Limb (tissue), 2 donors: ENCODE results near the gene NRGN.
"Not testable (repeated sequence)": the region's sequence is repeated elsewhere in the genome, so short reads cannot be mapped to it uniquely, and the experiment has no call there.

Experiments
- DNase-seq, 2 donors: peaks; one replicate each; pipeline ENCODE4 v3.0.0-alpha.2; 2016; ENCODE audit errors: extremely low spot score in 2 of 2

The NRGN gene

DNA sequence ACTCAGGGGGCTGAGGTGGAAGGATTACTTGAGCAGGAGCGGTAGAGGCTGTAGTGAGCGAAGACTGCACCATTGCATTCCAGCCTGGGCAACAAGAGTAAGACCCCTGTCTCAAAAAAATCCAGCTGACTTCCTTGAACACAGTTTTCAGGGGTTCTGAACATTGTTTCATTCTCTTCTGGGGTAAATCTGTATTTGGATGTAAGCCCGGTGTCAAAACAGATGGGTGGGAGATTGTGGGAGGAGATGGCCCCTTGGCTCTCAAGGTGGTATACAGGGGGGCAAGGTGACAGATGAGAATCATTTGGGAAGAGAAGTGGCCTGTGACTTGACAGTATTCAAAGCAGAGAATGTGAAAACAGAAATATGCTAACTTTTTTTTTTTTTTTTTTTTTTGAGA, 17.6 kb downstream of the NRGN start:
- DNase-seq, result no peak

DNA sequence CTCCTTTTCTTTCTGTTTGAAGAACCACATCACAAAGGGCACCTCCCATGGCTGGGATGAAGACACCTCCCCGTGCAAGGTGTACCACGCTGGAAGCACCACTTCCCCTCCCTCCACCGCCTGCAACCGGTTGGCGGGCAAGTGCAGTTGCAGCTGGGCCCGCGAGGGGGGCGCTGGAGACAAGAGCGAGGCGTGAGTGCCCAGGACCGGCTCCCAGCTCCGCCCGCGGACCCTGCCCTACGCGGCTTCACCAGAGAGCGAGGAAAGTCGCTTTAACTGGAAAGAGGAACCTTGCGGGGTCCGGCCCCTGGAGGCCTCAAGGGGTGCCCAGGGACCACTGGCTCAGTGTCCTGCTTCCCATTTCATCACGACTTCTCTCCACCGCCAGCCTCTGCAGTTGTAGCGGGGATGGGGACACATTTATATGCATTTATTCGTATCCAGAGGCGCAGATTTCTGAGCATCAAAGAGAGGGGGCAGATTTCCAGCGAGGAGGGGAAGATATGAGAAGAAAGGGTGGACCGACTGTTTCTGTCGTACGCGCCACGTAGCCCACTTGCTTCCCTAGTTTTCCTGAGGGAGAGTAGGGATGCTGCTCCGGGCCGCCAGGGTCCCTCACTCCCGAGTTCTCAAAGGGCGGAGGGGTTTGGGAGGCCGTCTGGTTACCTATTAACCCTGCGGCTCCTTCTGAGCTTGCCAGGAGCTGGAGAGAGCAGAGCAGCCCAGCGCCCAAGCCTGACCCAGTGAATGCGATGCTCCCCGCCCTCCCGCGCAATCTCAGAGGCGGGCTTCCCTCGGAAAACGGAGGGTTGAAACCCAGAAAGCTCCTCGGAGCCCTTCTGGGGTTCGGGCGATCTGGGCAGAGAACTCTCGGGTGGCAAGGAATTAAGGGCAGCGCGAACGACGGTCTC, 18.9 kb downstream of the NRGN start:
- peak; percentile 34 to 77 for DNase-seq

DNA sequence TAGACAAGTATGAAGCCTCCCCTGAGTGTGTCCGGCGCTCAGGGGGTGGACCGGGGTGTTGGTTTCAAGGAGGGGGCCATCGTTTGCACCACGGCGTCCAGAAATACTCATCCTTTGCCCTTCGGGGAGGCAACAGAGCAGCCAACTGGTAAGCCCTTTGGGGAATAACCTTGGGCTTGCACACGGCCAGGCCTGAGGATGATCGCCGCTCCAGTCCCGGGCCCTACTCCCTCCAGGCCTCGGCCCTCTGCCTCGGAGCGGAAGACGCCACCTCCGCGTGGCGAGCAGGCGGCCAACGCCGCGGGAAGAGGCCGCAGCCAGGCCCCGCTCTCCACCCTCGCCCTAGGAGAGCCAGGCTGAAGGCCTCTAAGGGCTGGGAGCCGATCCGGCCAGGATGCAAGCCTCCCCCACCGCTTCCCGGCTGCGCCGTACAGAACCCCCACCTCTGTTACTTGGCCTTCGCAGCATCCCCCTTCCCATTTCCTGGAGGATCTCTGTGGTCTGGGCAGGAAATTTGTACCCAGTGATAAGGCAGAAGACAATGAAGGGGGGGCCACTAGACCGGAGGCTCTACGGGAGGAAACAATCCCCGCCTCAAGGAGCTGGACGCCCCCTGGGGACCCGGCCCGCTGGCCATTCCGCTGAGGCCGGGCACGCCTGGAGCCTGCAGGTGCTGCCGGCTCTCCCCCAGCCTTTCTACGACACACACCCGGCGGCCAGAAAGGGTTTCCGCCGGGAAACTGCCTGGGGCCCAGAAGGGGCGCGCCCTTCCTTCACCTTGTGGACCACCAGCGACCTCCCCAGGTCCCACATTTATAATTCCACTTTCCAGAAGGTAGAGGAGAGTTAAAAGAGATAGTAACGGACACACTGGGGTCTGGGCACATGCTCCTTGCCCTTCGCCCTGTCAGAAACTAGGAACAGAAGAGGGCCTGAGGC, 19.8 kb downstream of the NRGN start:
- peak in 1 of 2 donors; percentile 50 for DNase-seq

DNA sequence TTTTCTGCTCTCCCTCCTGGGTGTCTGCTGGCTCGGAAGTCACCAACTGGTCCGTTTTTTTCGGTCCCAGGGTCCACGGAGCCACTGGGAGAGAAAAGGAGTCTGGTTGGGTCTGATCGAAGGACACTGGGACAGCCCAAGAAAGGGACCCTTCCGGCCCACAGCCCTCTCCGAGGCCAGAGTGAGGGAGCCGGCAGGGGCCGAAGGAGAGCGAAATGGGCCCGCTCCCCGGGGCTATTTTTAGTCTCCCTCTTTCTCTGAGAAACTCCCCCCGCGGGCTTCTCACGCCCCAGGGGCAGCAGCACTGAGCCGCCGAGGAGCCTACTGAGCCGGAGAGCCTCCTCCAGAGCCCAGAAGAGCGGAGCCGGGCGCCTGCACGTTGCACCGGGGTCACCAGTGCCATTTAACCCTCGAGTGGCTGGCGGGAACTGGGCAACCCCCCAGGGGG, 20.5 kb downstream of the NRGN start:
- DNase-seq, result peak in 1 of 2 donors; percentile 38

DNA sequence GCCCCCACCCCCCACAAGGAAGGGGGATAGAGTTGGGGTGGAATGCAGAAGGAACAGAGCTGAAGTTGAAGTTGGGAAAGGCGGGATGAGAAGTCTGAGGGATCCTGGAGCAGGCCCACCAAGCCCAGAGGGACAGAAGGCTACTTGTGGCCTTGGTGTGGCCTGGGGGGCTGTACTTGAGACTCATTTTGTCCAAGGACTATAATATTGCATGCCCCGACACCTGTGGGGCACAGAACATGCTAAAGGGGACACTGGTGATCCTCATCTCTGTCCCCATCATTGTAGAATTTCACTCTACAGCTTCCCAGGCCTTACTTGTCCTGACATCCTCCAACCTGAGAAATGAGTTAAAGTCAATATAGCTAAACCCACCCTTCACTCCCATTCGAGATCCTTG, 21.1 kb downstream of the NRGN start:
- no peak for DNase-seq

DNA sequence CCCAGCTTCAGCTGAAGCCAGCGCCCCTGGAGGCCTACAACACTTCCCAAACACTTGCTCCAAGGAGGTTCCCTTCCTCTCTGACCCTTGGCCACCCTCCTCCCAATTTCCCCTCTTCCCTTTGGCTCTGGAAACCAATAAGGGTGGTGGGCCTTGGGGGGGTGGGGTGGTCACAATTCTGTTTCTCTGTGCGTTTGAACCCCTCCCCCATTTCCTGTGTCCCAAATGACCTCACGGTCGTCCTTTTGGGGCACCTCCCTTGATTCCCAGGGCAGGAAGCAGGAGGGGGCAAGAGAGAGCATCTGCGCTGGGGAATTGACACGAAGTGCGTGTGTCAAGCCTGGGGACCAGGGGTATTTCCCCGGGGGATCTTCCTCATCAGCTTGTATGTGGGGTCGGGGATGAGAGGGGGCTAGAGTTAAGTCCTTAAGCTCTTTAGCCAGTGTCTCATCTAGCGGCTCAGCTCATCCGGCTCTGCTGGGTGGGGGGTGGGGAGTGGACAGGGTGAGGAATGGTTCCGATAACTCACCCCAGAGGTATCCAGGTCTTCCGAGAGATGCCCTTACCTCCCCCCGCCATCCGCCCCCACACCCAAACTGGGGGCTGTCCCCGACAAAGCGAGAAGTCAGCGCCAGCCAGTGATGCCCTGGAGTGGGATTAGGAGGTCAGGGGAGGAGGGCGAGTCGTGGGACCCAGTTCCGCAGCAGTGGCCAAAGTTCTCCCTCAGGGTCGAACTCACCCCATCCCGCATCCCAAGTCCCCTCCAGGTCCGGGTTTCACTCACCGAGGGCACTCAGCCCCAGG, 21.8 kb downstream of the NRGN start:
- no peak for DNase-seq

DNA sequence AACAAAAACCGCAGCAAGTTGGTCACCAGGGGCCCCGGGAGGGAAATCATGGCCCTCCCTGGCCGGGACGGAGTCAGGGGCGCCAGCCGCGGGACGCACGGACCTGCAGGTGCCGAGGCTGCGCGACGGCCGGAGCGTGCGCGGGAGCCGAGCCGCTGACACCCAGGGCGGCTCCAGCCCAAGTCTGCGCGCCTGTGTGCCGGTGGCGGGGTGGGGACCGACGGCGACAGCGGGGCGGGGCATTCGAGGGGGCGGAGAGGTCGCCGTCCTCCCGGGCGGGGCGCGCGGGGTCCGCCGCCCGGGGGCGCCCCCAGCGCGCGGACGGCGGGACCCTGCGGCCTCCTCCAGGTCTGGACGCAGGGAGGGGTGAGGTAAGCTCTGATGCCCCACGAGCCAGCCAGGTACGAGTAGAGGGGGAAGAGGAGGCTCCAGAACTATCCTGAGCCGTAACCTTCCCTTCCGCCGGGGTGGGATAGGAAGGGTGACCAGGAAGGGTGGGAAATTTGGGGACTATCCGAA, 22.4 kb downstream of the NRGN start, which contains the start of gene ESAM:
Gene ESAM, minus strand, starts transcription at position 186 of the 519 bp plus-strand sequence. Its CDS starts 136 bp downstream, at position 50.
- DNase-seq, result no peak

DNA sequence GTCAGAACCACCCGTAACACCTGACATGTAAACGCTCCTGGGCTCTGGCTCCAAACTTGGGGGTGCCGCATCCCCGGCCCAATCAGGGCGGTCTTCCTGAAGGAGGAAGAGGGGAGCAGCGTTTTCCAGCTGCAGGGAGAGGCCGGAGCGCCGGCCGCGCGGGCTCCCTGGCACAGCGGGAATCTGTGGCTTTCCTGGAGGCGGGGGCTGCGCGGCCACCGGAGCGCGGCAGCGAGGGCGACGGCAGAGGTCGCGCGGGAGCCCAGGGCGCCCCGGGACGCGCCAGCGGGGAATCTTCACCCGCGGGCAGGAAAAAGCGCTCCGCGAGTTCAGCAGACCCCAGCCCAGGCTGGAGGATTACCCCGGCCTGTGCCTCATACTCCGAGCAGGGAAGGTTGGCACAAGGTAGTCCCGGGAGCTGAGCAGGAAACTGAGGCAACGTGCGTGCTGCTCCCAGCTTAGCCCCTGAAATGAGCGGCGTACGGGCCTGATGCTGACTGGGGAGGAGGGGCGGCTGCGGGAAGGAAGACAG, 22.9 kb downstream of the NRGN start:
- no peak for DNase-seq

DNA sequence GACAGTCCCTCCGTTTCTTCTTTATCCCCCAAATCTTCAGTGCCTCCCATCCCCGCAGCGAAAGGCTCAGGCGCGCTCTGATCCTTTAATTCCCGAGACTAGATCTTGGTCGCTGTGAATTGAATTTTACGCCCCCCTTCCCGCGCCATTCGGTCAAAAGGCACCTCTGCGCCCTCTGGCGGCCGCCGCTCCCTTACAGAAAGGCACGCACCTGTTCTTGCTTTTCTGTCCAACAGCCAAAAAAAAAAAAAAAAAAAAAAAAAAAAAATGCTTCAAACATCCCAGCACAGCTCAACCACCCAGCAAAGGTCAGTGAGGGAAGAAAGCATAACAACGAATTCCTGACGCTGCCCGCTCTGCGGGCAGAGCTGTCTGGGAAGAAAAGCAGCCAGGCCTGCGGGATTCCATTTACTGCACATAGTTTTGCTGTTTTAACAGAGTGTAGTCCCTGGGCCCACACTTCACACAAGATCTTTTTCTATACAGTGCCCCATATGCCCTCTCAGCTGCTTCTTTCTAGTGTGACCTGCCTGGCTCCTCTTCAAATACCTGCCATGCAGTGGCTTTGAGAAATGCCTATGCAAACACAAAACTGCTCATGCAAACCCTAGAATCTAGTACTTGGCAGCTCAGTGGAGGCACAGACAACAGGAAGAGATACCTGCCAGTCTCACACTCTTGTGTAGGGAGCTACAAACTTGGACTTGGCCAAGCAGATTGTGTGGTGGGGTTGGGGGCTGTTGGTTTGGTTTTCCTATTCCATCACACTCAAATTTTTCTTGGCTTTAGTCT, 23.6 kb downstream of the NRGN start:
- peak; percentile 83 to 91 for DNase-seq

DNA sequence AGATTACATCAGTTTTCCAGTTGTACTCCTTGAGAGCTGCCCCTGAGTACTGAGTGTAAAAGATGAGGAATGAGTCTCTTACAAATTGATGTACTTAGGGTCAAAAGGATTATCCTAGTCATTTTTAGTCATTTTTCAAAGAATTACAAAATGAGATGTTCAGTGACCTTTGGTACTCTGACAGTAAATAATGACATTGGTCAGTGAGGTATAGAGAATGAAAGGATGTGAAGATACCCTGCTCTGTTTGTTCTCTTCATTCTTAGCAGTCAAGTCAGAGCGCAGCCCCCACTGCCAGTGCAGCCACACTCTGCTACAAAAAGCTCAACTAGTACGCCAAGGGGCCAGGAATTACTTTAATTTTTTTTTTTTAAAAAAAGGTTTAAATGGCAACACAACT, 26.4 kb downstream of the NRGN start:
- no peak for DNase-seq

DNA sequence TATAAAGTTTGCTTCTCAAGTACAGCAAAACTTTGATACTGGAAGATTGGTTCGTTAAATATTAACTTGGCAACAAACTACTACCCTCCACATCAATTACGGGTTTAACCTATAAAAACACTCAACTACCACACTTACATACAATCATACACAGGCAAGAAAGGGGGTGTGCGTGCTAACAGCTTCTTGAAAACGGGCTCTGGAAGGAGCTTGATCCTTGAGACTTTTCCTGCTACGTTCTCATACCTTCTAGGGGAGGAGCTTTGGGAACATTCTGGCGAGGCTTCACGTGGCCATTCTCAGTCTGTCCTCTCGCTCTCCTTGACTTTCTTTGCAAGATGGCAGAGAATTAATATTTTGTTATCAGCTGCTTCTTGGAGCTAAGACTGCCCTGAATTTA, 29.2 kb downstream of the NRGN start:
- no peak for DNase-seq

DNA sequence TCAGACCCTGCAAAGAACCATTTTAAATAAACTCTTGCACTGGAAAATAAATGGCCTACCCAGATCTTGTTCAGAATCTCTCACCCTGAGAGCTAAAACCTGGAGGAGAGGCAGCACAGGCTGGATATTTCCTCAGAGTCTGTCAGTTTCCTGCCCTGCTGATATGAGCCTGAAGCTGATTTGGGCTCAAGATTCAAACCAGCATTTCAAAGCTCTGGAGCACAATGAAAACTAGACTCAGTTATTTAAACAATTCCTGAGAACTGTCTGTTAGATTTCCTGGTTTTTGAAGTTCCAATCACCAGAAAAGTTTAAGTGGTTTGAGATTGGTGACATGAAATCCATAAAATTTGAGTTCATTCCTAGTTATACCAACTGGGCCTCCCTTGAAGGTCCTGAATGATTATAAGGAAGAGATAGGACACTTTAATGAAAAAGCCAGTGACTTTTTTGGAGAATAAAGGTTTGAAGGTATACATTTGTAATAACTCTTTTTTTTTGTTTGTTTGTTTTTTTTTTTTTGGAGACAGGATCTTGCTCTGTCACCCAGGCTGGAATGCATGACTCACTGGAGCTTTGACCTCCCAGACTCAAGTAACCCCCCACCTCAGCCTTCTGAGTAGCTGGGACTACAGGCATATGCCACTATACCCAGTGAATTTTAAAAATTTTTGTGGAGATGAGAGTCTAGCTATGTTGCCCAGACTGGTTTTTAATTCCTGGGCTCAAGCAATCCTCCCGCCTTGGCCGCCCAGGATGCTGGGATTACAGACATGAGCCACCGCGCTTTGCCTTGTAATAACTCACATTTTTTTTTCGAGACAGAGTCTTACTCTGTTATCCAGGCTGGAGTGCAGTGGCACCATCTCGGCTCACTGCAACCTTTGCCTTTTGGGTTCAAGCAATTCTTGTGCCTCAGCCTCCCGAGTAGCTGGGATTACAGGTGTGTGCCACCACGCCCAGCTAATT, 30.3 kb downstream of the NRGN start:
- DNase-seq, result no peak

DNA sequence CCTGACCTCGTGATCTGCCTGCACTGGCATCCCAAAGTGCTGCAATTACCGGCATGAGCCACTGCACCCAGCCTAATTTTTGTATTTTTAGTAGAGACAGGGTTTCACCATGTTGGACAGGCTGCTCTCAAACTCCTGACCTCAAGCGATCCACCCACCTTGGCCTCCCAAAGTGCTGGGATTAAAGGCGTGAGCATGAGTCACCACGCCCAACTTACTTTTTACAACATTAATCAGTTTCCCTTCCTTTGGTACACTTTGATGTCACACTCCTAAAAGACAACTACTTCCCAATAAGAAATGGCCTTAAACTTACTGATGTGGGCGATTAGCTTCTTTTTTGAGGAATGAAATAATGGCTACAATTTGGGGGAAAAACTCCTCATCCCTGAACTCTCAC, 31.2 kb downstream of the NRGN start:
- not testable (repeated sequence) for DNase-seq

DNA sequence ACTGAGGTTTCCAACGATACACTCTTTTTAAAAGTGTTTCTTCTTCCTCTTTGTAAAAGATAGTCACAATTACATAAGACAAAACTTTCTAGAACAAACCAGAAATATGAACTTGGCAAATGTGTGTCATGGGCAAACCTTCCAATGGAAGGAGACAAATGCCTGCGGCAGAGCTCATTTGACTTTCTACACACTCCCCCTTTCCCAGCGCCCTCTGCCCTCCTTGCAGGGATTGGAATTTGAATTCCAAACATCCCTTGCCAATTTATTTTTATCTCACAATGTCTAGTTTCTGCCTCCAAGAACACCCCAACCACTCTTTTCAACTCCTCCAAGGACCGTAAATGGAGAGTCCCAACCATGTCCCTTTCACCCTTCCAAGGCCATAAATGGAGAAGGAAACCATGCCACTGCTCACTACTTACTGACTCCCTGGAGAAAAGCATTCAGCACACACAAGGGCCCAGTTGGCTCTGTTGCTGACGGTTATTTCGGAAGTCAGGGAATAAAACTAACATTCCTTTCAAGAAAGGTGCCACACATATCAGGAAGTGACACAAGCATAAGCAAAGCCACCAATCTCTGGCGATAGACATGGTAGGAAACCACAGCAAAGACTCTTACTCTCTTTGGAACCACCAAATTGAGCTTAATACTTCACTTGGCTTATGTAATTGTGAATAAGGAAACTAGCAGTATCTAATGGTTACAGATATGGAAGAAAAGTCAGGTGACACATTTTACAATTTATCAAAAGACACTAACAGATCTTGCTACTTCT, 37.3 kb downstream of the NRGN start:
- DNase-seq, result no peak

DNA sequence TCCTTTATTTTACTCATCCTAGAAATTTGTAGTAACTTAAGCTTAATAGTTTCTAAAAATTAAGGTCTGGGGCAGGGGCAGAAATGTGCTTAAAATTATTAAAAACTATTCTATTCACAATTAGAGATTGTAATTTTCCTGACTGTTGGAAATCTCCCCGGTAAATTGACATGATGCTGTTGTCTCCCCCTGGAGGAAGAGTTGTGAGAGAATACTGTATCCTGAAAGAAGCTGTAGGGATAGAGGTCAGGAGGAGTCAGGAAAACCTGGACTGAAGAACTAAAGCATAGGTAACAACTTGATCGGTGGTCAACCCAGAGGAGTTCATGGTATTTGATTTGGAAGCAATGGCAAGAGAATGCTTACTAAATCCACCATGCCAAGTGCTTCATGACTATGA, 38.5 kb downstream of the NRGN start:
- DNase-seq, result no peak

DNA sequence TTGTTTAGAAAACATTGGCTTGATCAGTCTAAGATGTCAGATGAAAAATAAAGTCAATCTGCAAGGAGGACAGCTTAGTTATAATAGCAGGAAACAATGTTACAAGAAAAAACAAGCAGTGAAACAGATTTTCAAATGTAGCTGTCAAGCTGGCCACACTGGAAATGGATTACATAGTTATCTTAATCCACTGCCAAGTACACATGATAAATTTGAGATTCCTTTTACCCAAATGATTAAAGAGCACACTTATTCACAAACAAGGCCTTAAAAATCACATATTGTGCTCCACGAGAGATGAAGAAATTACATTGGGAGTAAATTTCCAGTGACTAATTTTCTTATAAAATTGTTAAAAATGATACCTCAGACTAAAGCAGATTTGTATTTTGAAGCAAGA, 39.8 kb downstream of the NRGN start:
- DNase-seq, result no peak

DNA sequence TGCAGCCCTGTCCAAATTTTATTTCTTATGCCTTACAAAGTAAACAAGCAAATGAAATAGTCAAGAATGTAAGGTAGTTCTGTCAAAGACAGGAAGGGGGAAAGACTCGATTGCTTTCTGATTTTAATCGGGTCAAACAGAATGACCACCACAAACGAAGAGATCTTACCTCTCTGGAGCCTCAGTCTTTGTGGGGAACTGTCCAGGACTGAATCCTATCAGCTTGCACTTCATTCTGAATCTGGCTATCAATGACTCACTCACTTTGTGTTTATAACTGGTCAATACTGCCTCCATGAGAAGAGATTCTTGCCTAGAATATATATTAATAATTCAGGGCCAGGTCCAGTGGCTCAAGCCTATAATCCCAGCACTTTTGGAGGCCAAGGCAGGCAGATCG, 43.3 kb downstream of the NRGN start:
- no peak for DNase-seq

DNA sequence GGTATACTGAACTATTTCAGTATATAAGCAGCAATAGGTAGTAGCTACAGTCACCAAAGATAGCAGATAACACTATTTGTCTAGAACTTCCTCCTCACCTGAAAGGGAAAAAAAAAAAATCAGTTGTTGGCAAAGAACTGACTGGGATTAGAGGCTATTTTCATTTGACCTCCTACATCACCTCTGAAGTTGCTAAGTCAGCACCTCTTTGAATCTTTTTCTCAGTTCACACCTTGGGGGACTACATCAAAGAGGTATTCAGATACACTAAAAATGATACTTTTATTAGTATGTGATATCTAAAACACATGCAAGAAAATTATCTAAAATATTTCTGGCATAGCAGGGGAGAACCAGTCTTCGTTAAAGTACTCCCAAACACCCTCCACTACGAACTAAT, 44.3 kb downstream of the NRGN start:
- no peak for DNase-seq
